Hepatocyte (in vitro differentiated cells): Measurements from ENCODE around the gene CHD5. TPM values are rescaled to one million over a fixed set of nuclear protein-coding genes. Genes with fewer than 3 reads are reported as not detected.

Source experiments
- DNase-seq: peaks from one replicate; pipeline ENCODE4 v3.0.0-alpha.2; 2016; ENCODE audit warnings: low spot score
- H2AFZ ChIP-seq: fragments of 200-600 bp; sonication (generic); 2 replicates; pipeline ENCODE4 v1.6.0; 2016; ENCODE audit warnings: antibody characterized with exemption, mild to moderate bottlenecking
- H3K27ac ChIP-seq: fragments of 200-600 bp; sonication (generic); 2 replicates; pipeline ENCODE4 v1.5.1; 2016; ENCODE audit warnings: mild to moderate bottlenecking
- H3K27me3 ChIP-seq: fragments of 200-600 bp; sonication (generic); 2 replicates; pipeline ENCODE4 v1.6.1; 2016
- H3K36me3 ChIP-seq: fragments of 200-600 bp; sonication (generic); replicated peaks from 2 replicates; pipeline ENCODE4 v1.5.1; 2016; ENCODE audit warnings: low read depth; ENCODE audit not compliant: insufficient read depth
- H3K4me1 ChIP-seq: fragments of 200-600 bp; sonication (generic); 2 replicates; pipeline ENCODE4 v1.5.1; 2016; ENCODE audit warnings: mild to moderate bottlenecking, moderate library complexity; ENCODE audit not compliant: insufficient read depth
- H3K4me2 ChIP-seq: fragments of 200-600 bp; sonication (generic); 2 replicates; pipeline ENCODE4 v1.6.0; 2016
- H3K4me3 ChIP-seq: fragments of 200-600 bp; sonication (generic); 2 replicates; pipeline ENCODE4 v1.5.1; 2016; ENCODE audit warnings: mild to moderate bottlenecking
- H3K79me2 ChIP-seq: fragments of 200-600 bp; sonication (generic); 2 replicates; pipeline ENCODE4 v1.6.0; 2017; ENCODE audit warnings: mild to moderate bottlenecking
- H3K9me2 ChIP-seq: fragments of 200-600 bp; sonication (generic); replicated peaks from 2 replicates; pipeline ENCODE4 v1.6.0; 2017; ENCODE audit warnings: mild to moderate bottlenecking; ENCODE audit not compliant: insufficient read depth
- H3K9me3 ChIP-seq: fragments of 200-600 bp; sonication (generic); 2 replicates; pipeline ENCODE4 v1.5.1; 2016; ENCODE audit warnings: low read depth, mild to moderate bottlenecking
- H4K20me1 ChIP-seq: fragments of 200-600 bp; sonication (generic); 2 replicates; pipeline ENCODE4 v1.6.0; 2016; ENCODE audit warnings: mild to moderate bottlenecking; ENCODE audit not compliant: insufficient read depth, poor library complexity, severe bottlenecking
- EZH2 ChIP-seq: fragments of 200-600 bp; sonication (generic); IDR thresholded peaks from 2 replicates; pipeline ENCODE4 v1.6.1; 2016; ENCODE audit warnings: antibody characterized with exemption, mild to moderate bottlenecking, borderline replicate concordance
- EZH2phosphoT487 ChIP-seq: fragments of 200-600 bp; sonication (generic); IDR thresholded peaks from one replicate; pipeline ENCODE4 v1.6.1; 2018; ENCODE audit warnings: antibody characterized with exemption, mild to moderate bottlenecking, low read depth, moderate library complexity; ENCODE audit not compliant: unreplicated experiment, severe bottlenecking
- WGBS: methylation state at CpG from one replicate; pipeline ENCODE4 v1.1.6; 2016; ENCODE audit warnings: low lambda C conversion rate; ENCODE audit errors: missing lambda C conversion rate; 5-methylcytosine and 5-hydroxymethylcytosine counted together
- polyA plus RNA-seq: library from polyadenylated mRNA; unstranded; fragments of >200 nt; fragmentation: Nextera tagmentation; extraction: Ambion mirVana; gene quantifications from 2 replicates; pipeline ENCODE4 v1.2.1, GENCODE V29; 2016
- total RNA-seq: library from RNA; depleted of rRNA; stranded (reverse); fragments of >200 nt; gene quantifications from 2 replicates; pipeline ENCODE4 v1.2.3, GENCODE V29; 2014
- TF ChIP-seq, protein P1 (sequence below): fragments of 200-600 bp; sonication (generic); IDR thresholded peaks from 2 replicates; pipeline ENCODE4 v1.5.1; 2016; ENCODE audit warnings: antibody characterized with exemption, mild to moderate bottlenecking; ENCODE audit not compliant: poor library complexity

The CHD5 gene
- total and polyA plus RNA-seq, 2 experiments from 2014 or later: 0.13 TPM; not detected in 1

DNA sequence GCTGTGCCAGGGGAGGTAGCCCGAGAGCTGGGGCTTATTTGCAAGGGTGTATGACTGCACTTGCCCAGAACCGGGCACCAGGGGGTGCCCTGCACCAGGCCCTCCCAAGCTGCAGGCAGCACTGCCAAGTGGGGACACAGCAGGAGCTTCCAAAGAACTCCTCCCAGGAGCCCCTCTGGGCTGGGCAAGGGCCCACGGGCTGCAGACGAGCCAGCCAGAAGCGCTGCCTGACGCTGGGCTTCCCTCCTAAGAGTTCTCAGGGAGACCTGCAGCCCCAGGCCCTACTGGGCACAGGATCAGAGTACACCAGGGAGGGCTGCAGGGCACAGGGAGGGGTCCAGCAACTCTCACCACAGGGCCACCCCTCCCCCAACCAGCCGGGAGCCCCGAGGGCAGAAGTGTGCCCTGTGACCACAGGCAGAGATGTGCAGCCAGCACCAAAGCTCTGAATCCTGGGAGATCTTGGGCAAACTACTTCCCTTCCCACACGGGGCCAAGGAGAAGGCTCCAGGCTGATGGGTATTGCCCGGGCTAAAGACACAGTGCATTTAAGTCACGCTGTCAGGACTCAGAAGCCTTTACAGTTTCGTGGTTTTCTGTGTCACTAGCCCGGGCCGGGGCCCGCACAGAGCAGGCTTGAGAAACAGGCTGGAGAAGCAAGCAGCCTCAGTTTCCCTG lies 71.0 kb downstream of the CHD5 start:
- Histone ChIP-seq H3K4me1 (no peaks in the 10 kb centered on the region), H3K27ac (no peak overlapping the region), H3K9me3 (no peaks in the 10 kb centered on the region), H3K4me3 (no peak overlapping the region), H2AFZ (no peak overlapping the region), H3K36me3 (no peaks in the 10 kb centered on the region), H3K4me2 (no peak overlapping the region), H3K27me3 (peaks cover 3% of the 10 kb centered on the region), H4K20me1 (no peaks in the 10 kb centered on the region), H3K9me2 (no peaks in the 10 kb centered on the region), H3K79me2 (no peaks in the 10 kb centered on the region)
- no peak for TF ChIP-seq EZH2phosphoT487
- TF ChIP-seq EZH2: no peak
- TF ChIP-seq, protein P1, sequence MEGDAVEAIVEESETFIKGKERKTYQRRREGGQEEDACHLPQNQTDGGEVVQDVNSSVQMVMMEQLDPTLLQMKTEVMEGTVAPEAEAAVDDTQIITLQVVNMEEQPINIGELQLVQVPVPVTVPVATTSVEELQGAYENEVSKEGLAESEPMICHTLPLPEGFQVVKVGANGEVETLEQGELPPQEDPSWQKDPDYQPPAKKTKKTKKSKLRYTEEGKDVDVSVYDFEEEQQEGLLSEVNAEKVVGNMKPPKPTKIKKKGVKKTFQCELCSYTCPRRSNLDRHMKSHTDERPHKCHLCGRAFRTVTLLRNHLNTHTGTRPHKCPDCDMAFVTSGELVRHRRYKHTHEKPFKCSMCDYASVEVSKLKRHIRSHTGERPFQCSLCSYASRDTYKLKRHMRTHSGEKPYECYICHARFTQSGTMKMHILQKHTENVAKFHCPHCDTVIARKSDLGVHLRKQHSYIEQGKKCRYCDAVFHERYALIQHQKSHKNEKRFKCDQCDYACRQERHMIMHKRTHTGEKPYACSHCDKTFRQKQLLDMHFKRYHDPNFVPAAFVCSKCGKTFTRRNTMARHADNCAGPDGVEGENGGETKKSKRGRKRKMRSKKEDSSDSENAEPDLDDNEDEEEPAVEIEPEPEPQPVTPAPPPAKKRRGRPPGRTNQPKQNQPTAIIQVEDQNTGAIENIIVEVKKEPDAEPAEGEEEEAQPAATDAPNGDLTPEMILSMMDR: peak; percentile 24
- 61% methylated on average over 15 of the region's 15 CpGs for WGBS
- no peak for DNase-seq

DNA sequence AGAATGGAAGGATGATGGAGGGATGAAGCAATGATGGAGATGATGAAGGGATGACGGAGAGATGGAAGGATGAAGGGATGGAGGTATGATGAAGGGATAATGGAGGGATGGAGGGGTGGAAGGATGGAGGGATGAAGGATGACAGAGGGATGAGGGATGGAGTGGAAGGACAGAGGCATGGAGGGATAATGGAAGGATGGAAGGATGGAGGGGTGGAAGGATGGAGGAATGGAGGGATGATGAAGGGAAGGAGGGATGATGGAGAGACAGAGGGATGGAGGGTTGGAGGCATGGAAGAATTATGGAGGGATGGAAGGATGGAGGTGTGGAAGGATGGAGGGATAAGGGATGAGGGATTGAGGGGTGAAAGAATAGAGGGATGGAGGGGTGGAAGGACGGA lies 71.6 kb downstream of the CHD5 start:
- Histone ChIP-seq H3K79me2 (no peaks in the 10 kb centered on the region), H3K9me3 (no peaks in the 10 kb centered on the region), H3K27me3 (peaks cover 3% of the 10 kb centered on the region), H3K4me3 (no peak overlapping the region), H3K27ac (no peak overlapping the region), H2AFZ (no peak overlapping the region), H3K4me2 (no peak overlapping the region), H3K9me2 (no peaks in the 10 kb centered on the region), H3K36me3 (no peaks in the 10 kb centered on the region), H3K4me1 (no peaks in the 10 kb centered on the region), H4K20me1 (no peaks in the 10 kb centered on the region)
- DNase-seq: no peak
- TF ChIP-seq EZH2phosphoT487: no peak
- TF ChIP-seq, protein P1: no peak
- TF ChIP-seq EZH2: no peak
- 88% methylated on average over 1 of the region's 2 CpGs for WGBS

DNA sequence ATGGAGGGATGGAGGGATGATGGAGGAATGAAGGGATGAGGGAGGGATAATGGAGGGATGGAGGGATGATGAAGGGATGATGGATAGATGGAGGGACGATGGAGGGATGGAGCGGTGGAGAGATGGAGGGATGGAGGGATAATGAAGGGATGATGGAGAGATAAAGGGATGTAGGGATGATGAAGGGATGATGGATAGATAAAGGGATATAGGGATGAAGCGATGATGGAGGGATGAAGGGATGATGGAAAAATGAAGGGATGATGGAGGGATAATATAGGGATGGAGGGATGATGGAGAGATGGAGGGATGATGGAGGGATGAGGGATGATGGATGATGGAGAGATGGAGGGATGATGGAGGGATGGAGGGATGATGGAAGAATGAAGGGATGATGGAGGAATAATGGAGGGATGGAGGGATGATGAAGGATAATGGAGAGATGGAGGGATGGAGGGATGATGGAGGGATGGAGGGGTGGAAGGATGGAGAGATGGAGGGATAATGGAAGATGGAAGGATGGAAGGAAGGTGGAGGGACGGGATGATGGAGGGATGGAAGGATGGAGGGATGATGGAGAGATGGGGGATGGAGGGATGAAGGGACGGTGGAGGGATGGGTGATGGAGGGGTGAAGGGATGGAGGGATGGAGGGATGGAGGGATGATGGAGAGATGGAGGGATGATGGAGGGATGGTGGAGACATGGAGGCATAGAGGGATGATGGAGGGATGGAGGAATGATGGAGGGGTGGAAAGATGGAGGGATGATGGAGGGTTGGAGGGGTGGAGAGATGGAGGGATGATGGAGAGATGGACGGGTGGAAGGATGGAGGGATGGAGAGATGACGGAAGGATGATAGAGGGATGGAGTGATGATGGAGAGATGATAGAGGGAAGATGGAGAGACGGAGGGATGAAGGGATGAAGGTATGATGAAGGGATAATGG lies 72.4 kb downstream of the CHD5 start:
- 94% methylated on average over 5 of the region's 8 CpGs for WGBS
- H3K36me3 ChIP-seq: no peaks in the 10 kb centered on the region
- H3K4me1 ChIP-seq: no peaks in the 10 kb centered on the region
- H4K20me1 ChIP-seq: no peaks in the 10 kb centered on the region
- no peaks in the 10 kb centered on the region for H3K79me2 ChIP-seq
- no peak overlapping the region for H3K4me2 ChIP-seq
- no peaks in the 10 kb centered on the region for H3K9me3 ChIP-seq
- no peak overlapping the region for H3K27ac ChIP-seq
- H2AFZ ChIP-seq: no peak overlapping the region
- no peak for TF ChIP-seq EZH2
- TF ChIP-seq EZH2phosphoT487: no peak
- TF ChIP-seq, protein P1: no peak
- no peaks in the 10 kb centered on the region for H3K9me2 ChIP-seq
- no peak for DNase-seq
- H3K27me3 ChIP-seq: peaks cover 3% of the 10 kb centered on the region
- no peak overlapping the region for H3K4me3 ChIP-seq
